ENCODE measurements around the gene CDCP1.

Gene CDCP1

DNA sequence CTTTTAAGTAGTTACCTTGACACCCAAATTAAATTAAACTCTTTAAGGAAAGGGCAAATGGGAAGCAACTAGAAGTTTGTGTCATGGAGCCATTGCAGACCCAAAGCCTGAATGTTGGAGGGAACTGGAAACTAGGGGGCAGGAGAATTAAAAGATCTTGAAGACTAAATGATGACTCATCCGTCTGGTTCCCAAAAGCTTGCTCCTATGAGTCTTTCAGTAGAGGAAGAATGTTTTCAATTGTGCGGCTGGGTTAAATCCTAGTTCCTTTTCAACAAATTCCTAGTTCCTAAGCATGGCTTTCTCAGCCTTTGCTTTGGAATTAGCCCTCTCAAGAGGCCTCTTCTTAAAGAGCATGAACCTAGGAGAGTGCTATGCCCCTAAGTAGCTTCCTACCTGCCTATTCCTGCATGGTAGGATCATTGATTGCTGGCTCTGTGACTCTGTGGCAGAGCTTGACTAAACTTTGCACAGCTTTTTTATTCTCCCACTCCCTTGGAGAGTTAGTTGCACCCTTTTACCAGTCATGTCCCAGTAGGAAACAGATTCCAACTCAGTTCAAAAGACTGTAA is 102.4 kb downstream of the CDCP1 start:
- Histone ChIP-seq H3K4me3 (no peak overlapping the region), H3K27ac (no peak overlapping the region)
- TF ChIP-seq, protein P1, sequence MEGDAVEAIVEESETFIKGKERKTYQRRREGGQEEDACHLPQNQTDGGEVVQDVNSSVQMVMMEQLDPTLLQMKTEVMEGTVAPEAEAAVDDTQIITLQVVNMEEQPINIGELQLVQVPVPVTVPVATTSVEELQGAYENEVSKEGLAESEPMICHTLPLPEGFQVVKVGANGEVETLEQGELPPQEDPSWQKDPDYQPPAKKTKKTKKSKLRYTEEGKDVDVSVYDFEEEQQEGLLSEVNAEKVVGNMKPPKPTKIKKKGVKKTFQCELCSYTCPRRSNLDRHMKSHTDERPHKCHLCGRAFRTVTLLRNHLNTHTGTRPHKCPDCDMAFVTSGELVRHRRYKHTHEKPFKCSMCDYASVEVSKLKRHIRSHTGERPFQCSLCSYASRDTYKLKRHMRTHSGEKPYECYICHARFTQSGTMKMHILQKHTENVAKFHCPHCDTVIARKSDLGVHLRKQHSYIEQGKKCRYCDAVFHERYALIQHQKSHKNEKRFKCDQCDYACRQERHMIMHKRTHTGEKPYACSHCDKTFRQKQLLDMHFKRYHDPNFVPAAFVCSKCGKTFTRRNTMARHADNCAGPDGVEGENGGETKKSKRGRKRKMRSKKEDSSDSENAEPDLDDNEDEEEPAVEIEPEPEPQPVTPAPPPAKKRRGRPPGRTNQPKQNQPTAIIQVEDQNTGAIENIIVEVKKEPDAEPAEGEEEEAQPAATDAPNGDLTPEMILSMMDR (IDR thresholded peaks at IDR 0.05): no peak
- no peak for DNase-seq (ENCODE audit: low spot score)

DNA sequence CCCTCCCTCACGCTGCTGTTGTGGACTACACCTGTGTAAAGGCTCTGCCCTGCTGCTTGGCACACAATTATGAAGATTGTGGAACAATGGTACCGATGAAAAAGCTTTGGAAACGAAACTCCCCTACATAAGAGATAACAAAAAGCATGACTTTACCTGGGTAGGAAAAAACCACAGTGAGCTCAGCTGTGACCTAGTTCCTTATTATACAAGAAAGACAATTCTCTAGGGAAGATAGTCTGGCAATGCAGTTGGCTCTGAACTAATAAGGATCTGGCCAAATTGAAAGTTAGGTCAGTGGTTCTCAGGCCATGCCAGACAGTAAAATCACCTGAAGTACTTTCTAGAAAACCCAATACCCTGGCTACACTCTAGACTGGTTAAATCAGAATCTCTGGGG is 104.0 kb downstream of the CDCP1 start:
- TF ChIP-seq, protein P1 (IDR thresholded peaks at IDR 0.05): no peak
- DNase-seq (ENCODE audit: low spot score): no peak
- H3K27ac ChIP-seq: no peak overlapping the region
- no peak overlapping the region for H3K4me3 ChIP-seq

DNA sequence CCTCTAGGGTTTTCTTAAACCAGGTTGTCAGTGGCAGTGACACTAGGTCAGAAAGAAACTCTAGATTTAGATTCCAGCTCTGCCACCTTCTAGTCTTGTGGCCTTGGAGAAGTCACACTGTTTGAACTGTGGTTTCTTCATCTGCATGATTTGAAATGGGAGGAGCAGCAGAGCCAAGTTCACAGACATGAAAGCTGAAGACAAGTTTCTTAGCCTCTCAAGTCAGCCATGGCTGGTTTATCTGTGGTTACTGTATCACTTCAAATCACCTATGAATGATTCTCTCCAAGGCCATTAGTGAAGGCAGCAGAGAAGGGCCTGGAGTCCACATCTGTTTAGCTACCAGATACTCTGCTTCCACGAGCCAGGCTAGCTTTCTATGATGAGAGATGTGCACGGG is 104.5 kb downstream of the CDCP1 start:
- TF ChIP-seq, protein P1 (IDR thresholded peaks at IDR 0.05): no peak
- no peak overlapping the region for H3K4me3 ChIP-seq
- DNase-seq (ENCODE audit: low spot score): no peak
- H3K27ac ChIP-seq: no peak overlapping the region

DNA sequence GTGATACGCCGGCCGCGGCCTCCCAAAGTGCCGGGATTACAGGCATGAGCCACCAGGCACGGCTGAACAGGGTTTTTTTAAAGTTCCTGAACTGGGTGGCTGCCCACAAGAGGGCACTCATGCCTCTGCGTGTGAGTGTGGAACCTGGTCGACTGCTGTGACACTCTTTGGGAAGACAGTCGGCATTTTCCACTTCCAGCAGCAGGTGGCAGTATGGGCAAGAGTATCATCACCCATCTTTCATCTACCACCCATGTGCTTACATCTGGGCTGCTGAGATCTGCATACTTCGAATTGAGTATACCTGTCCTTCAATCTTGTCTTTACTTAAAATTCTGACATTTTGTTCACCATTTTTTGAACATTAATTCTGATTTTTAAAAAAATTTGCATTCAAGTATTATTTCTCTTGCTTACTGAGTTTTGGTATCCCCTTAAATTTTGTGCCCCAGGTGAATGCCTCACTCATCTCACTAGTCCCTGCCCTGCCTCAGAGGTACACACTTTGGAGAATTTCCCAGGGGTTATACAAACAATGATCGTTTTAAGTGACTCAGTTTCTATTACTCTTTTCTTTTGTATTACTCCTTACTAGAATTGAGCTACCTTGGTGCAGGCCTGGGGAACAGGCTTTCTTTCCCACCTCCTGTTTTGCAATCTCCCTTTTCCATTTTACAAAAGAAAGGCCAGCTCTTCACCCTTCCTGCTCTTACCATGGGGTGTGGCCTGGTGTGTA is 108.3 kb downstream of the CDCP1 start:
- TF ChIP-seq, protein P1 (IDR thresholded peaks at IDR 0.05): peak; percentile 84
- H3K27ac ChIP-seq: no peak overlapping the region
- peak overlapping the region; percentile 35 for H3K4me3 ChIP-seq
- peak; percentile 92 for DNase-seq (ENCODE audit: low spot score)

DNA sequence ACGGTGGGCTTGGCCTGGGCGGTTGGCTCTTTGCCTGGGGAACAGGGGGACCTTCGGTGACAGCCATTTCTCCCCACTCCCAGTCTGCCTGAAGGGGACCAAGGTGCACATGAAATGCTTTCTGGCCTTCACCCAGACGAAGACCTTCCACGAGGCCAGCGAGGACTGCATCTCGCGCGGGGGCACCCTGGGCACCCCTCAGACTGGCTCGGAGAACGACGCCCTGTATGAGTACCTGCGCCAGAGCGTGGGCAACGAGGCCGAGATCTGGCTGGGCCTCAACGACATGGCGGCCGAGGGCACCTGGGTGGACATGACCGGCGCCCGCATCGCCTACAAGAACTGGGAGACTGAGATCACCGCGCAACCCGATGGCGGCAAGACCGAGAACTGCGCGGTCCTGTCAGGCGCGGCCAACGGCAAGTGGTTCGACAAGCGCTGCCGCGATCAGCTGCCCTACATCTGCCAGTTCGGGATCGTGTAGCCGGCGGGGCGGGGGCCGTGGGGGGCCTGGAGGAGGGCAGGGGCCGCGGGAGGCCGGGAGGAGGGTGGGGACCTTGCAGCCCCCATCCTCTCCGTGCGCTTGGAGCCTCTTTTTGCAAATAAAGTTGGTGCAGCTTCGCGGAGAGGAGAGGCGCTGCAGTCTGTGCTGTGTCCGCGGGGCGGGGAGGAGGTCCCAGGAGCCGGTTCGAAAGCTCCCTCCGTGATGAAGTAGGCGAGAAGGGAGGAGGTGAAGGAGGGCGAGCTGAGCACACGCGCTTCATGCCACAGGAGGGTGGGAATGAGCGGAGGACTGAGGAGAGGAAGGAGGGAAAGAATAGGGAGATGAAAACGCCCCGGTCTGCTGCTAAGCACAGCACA is 110.5 kb downstream of the CDCP1 start:
- no peak for DNase-seq (ENCODE audit: low spot score)

DNA sequence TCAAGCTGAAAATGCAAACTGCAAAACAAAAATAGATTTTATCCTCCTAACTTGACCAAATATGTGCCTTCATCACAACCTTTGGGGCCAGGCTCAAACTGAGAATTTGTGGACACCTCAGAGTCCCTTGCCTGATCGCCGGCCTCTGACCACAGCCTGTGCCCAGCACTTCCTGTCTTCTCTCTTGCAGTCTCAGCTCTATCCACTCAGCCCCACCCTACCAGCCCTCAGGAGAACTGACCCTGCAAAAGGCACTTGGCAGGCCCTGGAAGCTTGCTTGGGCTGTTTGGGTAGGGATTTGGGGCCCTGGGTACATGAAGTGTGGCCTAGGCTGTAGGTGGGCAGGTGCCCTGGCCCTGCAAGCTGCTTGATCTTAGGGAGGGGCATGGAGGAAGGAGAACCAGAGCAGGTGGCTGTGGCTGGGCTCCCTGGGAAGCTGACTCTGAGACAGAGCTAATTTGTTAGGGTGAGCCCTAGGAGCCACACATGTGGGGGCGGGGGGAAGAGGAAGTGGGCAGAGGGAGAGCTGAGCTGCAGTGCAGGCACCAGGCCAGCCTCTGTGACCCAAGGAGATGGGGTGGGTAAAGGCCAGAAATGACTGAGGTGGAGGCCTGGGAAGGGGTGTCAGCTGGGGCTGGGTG is 111.4 kb downstream of the CDCP1 start:
- H3K27ac ChIP-seq: peak overlapping the region in 1 of 2 donors; percentile 84
- DNase-seq (ENCODE audit: low spot score): no peak
- TF ChIP-seq, protein P1 (IDR thresholded peaks at IDR 0.05): no peak
- no peak overlapping the region for H3K4me3 ChIP-seq

More for the DNA sequence above, 110.5 kb downstream of the CDCP1 start:
- H3K27ac ChIP-seq: peak overlapping the region in 1 of 2 donors; percentile 84
- TF ChIP-seq, protein P1 (IDR thresholded peaks at IDR 0.05): no peak
- H3K4me3 ChIP-seq: peak overlapping the region; percentile 66

Data from coronary artery (tissue), 2 donors.